Activated CD8-positive, alpha-beta T cell treated with anti-CD3 and anti-CD28 coated beads for 36 hours (primary cell): ENCODE measurements around the gene UVRAG. TPM values are rescaled to one million over a fixed set of nuclear protein-coding genes. Genes with fewer than 3 reads are reported as not detected.

ENCODE experiments used
- ATAC-seq: fragments of 200-7000 bp; cut with Tn5 transposase; one replicate; pipeline ENCODE4 v1.10.0; 2021; ENCODE audit warnings: mild to moderate bottlenecking, moderate library complexity
- CTCF ChIA-PET: fragments of 350-600 bp; sonication (Branson Sonifier 250); formaldehyde crosslinking; loops from one replicate; lab custom pipeline; 2021; ENCODE audit warnings: antibody characterized with exemption; lab: Charles Lee
- POLR2A ChIA-PET: fragments of 350-600 bp; sonication (Branson Sonifier 250); formaldehyde crosslinking; loops from one replicate; lab custom pipeline; 2021; ENCODE audit warnings: antibody characterized with exemption; lab: Charles Lee
- DNase-seq: peaks from one replicate; pipeline ENCODE4 v3.0.0-alpha.2; 2020
- H3K27ac Mint-ChIP-seq: one replicate; pipeline ENCODE4 v1.8.0; 2021; ENCODE audit warnings: mild to moderate bottlenecking, mixed read lengths
- H3K27me3 Mint-ChIP-seq: one replicate; pipeline ENCODE4 v1.8.0; 2021; ENCODE audit warnings: mixed read lengths
- H3K36me3 Mint-ChIP-seq: one replicate; pipeline ENCODE4 v1.8.0; 2021; ENCODE audit warnings: low read depth, mixed read lengths
- H3K4me1 Mint-ChIP-seq: one replicate; pipeline ENCODE4 v1.8.0; 2021; ENCODE audit warnings: low read depth, mixed read lengths
- H3K4me3 Mint-ChIP-seq: one replicate; pipeline ENCODE4 v1.8.0; 2021; ENCODE audit warnings: mild to moderate bottlenecking, moderate library complexity, mixed read lengths
- H3K9me3 Mint-ChIP-seq: one replicate; pipeline ENCODE4 v1.8.0; 2021; ENCODE audit warnings: mixed read lengths
- CTCF ChIP-seq: fragments of 200-600 bp; IDR thresholded peaks from one replicate; pipeline ENCODE4 v1.8.0; 2022; ENCODE audit warnings: antibody characterized with exemption, mild to moderate bottlenecking
- intact Hi-C: fragments of 100-400 bp; cut with micrococcal nuclease; formaldehyde crosslinking; loops from one replicate; pipeline ENCODE4 v1.10.0; 2022
- total RNA-seq, 2 experiments: library from RNA; stranded (reverse); gene quantifications; one replicate each; pipeline ENCODE4 v1.2.3, GENCODE V29; 2021

Gene UVRAG
- total RNA-seq, 2 experiments from 2014 or later, result 14.4 to 15.7 TPM

DNA sequence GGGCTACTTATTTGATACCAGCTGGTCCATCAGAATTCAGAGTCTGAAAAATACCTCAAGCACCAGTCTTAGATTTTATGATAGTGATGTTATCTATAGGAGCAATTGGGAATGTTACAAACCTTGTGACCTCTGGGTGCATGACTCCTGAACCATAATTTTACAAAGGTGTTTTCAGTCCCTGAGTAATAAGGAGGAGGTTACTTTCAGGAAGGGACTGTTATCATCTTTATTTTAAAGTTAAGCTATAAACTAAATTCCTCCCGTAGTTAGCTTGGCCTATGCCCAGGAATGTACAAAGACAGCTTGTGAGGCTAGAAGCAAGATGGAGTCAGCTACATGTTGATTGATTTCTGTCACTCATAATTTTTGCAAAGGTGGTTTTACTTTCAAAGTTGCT lies 101.9 kb downstream of the UVRAG start:
- ATAC-seq (no peak), DNase-seq (no peak)
- no peaks in the 10 kb centered on the region for H3K9me3 Mint-ChIP-seq
- H3K27me3 Mint-ChIP-seq, result no peaks in the 10 kb centered on the region
- H3K27ac Mint-ChIP-seq, result no peak overlapping the region
- POLR2A ChIA-PET, result no interaction called here
- no peak overlapping the region for H3K4me3 Mint-ChIP-seq
- intact Hi-C loops, result no loop called here
- TF ChIP-seq CTCF, result no peak
- peaks cover 3% of the 10 kb centered on the region for H3K4me1 Mint-ChIP-seq
- CTCF ChIA-PET, result interaction anchor here (1.4 to 2.3 kb wide), 2 partner anchors 20 to 235 kb away, joined by 5 to 7 read pairs; no protein-coding TSS in a partner anchor
- H3K36me3 Mint-ChIP-seq, result peaks cover 15% of the 10 kb centered on the region

GRCh38 chr11:75918331-75918730 lies 103.3 kb downstream of the UVRAG start:
- DNase-seq (no peak), ATAC-seq (no peak)
- TF ChIP-seq CTCF, result no peak
- peaks cover 6% of the 10 kb centered on the region for H3K36me3 Mint-ChIP-seq
- ChIA-PET POLR2A (no interaction called here), CTCF (interaction anchor here (1.4 to 2.3 kb wide), 2 partner anchors 21 to 234 kb away, joined by 5 to 7 read pairs; no protein-coding TSS in a partner anchor)
- H3K4me3 Mint-ChIP-seq, result no peak overlapping the region
- no peaks in the 10 kb centered on the region for H3K9me3 Mint-ChIP-seq
- no peak overlapping the region for H3K27ac Mint-ChIP-seq
- peaks cover 3% of the 10 kb centered on the region for H3K4me1 Mint-ChIP-seq
- intact Hi-C loops, result no loop called here
- no peaks in the 10 kb centered on the region for H3K27me3 Mint-ChIP-seq

- TF ChIP-seq CTCF, result no peak
- H3K36me3 Mint-ChIP-seq, result peaks cover 6% of the 10 kb centered on the region
- ChIA-PET POLR2A (no interaction called here), CTCF (interaction anchor here (1.2 to 1.4 kb wide), 2 partner anchors 117 to 233 kb away, joined by 4 to 6 read pairs; no protein-coding TSS in a partner anchor)
- ATAC-seq, result no peak
- intact Hi-C loops, result no loop called here
- H3K4me1 Mint-ChIP-seq, result peaks cover 3% of the 10 kb centered on the region
- H3K4me3 Mint-ChIP-seq, result no peak overlapping the region
- H3K9me3 Mint-ChIP-seq, result no peaks in the 10 kb centered on the region
- no peak overlapping the region for H3K27ac Mint-ChIP-seq
- H3K27me3 Mint-ChIP-seq, result no peaks in the 10 kb centered on the region
- no peak for DNase-seq
These were observed 104.5 kb downstream of the UVRAG start for GRCh38 chr11:75919525-75919924.

- ATAC-seq (no peak), DNase-seq (no peak)
- no peaks in the 10 kb centered on the region for H3K27me3 Mint-ChIP-seq
- intact Hi-C loops, result no loop called here
- POLR2A ChIA-PET, result no interaction called here
- CTCF ChIA-PET, result no interaction called here
- H3K36me3 Mint-ChIP-seq, result peaks cover 6% of the 10 kb centered on the region
- no peaks in the 10 kb centered on the region for H3K9me3 Mint-ChIP-seq
- no peak overlapping the region for H3K27ac Mint-ChIP-seq
- TF ChIP-seq CTCF, result no peak
- H3K4me3 Mint-ChIP-seq, result no peak overlapping the region
- H3K4me1 Mint-ChIP-seq, result peaks cover 3% of the 10 kb centered on the region
These were observed 105.8 kb downstream of the UVRAG start for GRCh38 chr11:75920848-75921247.

DNA sequence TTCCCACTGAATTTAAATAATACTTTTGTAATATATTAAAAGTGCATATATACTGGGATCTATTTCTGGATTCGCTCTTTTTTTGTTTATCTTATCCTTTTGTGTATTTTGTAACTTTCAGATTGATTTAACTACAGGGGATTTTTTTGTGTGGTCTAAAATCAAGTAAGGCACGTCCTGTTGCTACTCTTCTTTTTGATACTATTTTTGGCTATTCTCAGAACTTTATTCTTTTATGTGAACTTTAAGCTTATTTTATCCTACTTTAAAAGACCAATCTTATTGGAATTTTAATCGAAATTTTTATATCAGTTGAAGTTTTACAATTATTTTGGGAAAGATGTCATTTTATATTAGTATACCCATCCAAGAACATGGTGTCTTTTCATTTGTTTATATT lies 106.8 kb downstream of the UVRAG start:
- intact Hi-C loops, result no loop called here
- no peak overlapping the region for H3K27ac Mint-ChIP-seq
- CTCF ChIA-PET, result interaction anchor here (0.9 kb wide), 1 partner anchor 230 kb away, joined by 3 read pairs; no protein-coding TSS in a partner anchor
- H3K4me1 Mint-ChIP-seq, result peaks cover 3% of the 10 kb centered on the region
- POLR2A ChIA-PET, result no interaction called here
- H3K27me3 Mint-ChIP-seq, result no peaks in the 10 kb centered on the region
- TF ChIP-seq CTCF, result no peak
- H3K36me3 Mint-ChIP-seq, result peaks cover 6% of the 10 kb centered on the region
- no peak for DNase-seq
- H3K9me3 Mint-ChIP-seq, result no peaks in the 10 kb centered on the region
- ATAC-seq, result no peak
- H3K4me3 Mint-ChIP-seq, result no peak overlapping the region
